GM12872 (cell line): ENCODE data around the gene GAK.

Source experiments
- CTCF ChIP-seq: IDR thresholded peaks from 3 replicates; pipeline ENCODE4 v1.5.1; 2011; ENCODE audit warnings: low read depth, mild to moderate bottlenecking, low read length, moderate library complexity; ENCODE audit not compliant: insufficient read depth

GAK gene

GRCh38 chr4:907691-908425 lies 24.3 kb downstream of the GAK start:
- no peak for TF ChIP-seq CTCF

GRCh38 chr4:907103-907400 lies 25.1 kb downstream of the GAK start:
- no peak for TF ChIP-seq CTCF

GRCh38 chr4:906339-907102 lies 25.6 kb downstream of the GAK start:
- TF ChIP-seq CTCF = no peak

- no peak for TF ChIP-seq CTCF
Observed at GRCh38 chr4:905485-906338, 26.4 kb downstream of the GAK start.

GRCh38 chr4:903066-904046 lies 28.8 kb downstream of the GAK start:
- no peak for TF ChIP-seq CTCF

- TF ChIP-seq CTCF = no peak
Observed at GRCh38 chr4:901192-901910, 30.8 kb downstream of the GAK start.
